Activated T-helper 1 cell treated with anti-CD3 and anti-CD28 coated beads, Interleukin-12 subunit alpha, Interleukin-12 subunit beta, Interleukin-2, Interleukin-4 antibody, amounts not matched to agents 30 ng/mL and 10 ng/mL and 1 ng/mL, durations not matched to agents 14 hours and 24 hours and 36 hours (primary cell): ENCODE measurements around the gene EMILIN2. TPM values are rescaled to one million over a fixed set of nuclear protein-coding genes. Genes with fewer than 3 reads are reported as not detected.
"Not testable (repeated sequence)": the region's sequence is repeated elsewhere in the genome, so short reads cannot be mapped to it uniquely, and the experiment has no call there.

ENCODE experiments used
- DNase-seq: peaks from one replicate; pipeline ENCODE4 v3.0.0; 2021; ENCODE audit warnings: low spot score
- H3K27ac Mint-ChIP-seq: one replicate; pipeline ENCODE4 v1.8.0; 2021; ENCODE audit warnings: mild to moderate bottlenecking, mixed read lengths
- H3K27me3 Mint-ChIP-seq: one replicate; pipeline ENCODE4 v1.8.0; 2022; ENCODE audit warnings: mild to moderate bottlenecking, moderate library complexity, mixed read lengths; ENCODE audit not compliant: insufficient read depth
- H3K36me3 Mint-ChIP-seq: one replicate; pipeline ENCODE4 v1.8.0; 2021; ENCODE audit warnings: low read depth, mixed read lengths
- H3K4me1 Mint-ChIP-seq: one replicate; pipeline ENCODE4 v1.8.0; 2021; ENCODE audit warnings: low read depth, mixed read lengths
- H3K4me3 Mint-ChIP-seq: one replicate; pipeline ENCODE4 v1.8.0; 2021; ENCODE audit warnings: mild to moderate bottlenecking, moderate library complexity, mixed read lengths
- H3K9me3 Mint-ChIP-seq: one replicate; pipeline ENCODE4 v1.8.0; 2021; ENCODE audit warnings: mixed read lengths
- intact Hi-C: fragments of 100-400 bp; cut with micrococcal nuclease; formaldehyde crosslinking; loops from one replicate; pipeline ENCODE4 v1.15.1; 2024
- total RNA-seq: library from RNA; stranded (reverse); gene quantifications from 2 replicates; pipeline ENCODE4 v1.2.3, GENCODE V29; 2022

Gene EMILIN2
- total RNA-seq, 1 donor from 2014 or later: 28.0 TPM

GRCh38 chr18:2848247-2849246 is 1.7 kb downstream of the EMILIN2 start:
- H3K27ac Mint-ChIP-seq: peak overlapping the region; percentile 56
- H3K36me3 Mint-ChIP-seq: no peaks in the 10 kb centered on the region
- peaks cover 26% of the 10 kb centered on the region for H3K4me1 Mint-ChIP-seq
- H3K4me3 Mint-ChIP-seq: peak overlapping the region; percentile 88
- intact Hi-C loops: loop anchor here (2.0 to 5.0 kb wide), 3 partner anchors 34 to 58 kb away; no protein-coding TSS in a partner anchor
- H3K9me3 Mint-ChIP-seq: no peaks in the 10 kb centered on the region
- peaks cover 41% of the 10 kb centered on the region for H3K27me3 Mint-ChIP-seq
- no peak for DNase-seq

- peak overlapping the region; percentile 49 for H3K27ac Mint-ChIP-seq
- H3K4me3 Mint-ChIP-seq: peak overlapping the region; percentile 1
- peaks cover 33% of the 10 kb centered on the region for H3K4me1 Mint-ChIP-seq
- peaks cover 24% of the 10 kb centered on the region for H3K27me3 Mint-ChIP-seq
- H3K9me3 Mint-ChIP-seq: no peaks in the 10 kb centered on the region
- intact Hi-C loops: no loop called here
- DNase-seq: no peak
- no peaks in the 10 kb centered on the region for H3K36me3 Mint-ChIP-seq
Measured at GRCh38 chr18:2850816-2851215, 4.0 kb downstream of the EMILIN2 start.

- Mint-ChIP-seq H3K4me3 (no peak overlapping the region), H3K27ac (no peak overlapping the region), H3K4me1 (peaks cover 33% of the 10 kb centered on the region), H3K27me3 (peaks cover 19% of the 10 kb centered on the region), H3K36me3 (no peaks in the 10 kb centered on the region), H3K9me3 (no peaks in the 10 kb centered on the region)
- intact Hi-C loops: no loop called here
- DNase-seq: no peak
Measured at GRCh38 chr18:2851771-2852170, 5.0 kb downstream of the EMILIN2 start.

- peaks cover 33% of the 10 kb centered on the region for H3K4me1 Mint-ChIP-seq
- intact Hi-C loops, H3K4me3 Mint-ChIP-seq, H3K27ac Mint-ChIP-seq, DNase-seq, H3K36me3 Mint-ChIP-seq, H3K9me3 Mint-ChIP-seq: not testable (repeated sequence)
- peaks cover 20% of the 10 kb centered on the region for H3K27me3 Mint-ChIP-seq
Measured at GRCh38 chr18:2852460-2852859, 5.7 kb downstream of the EMILIN2 start.

- Mint-ChIP-seq H3K36me3 (no peaks in the 10 kb centered on the region), H3K4me1 (peaks cover 28% of the 10 kb centered on the region), H3K27me3 (peaks cover 14% of the 10 kb centered on the region), H3K4me3 (no peak overlapping the region), H3K9me3 (no peaks in the 10 kb centered on the region), H3K27ac (no peak overlapping the region)
- intact Hi-C loops: no loop called here
- DNase-seq: no peak
Measured at GRCh38 chr18:2853173-2853925, 6.5 kb downstream of the EMILIN2 start.

GRCh38 chr18:2853926-2854664 is 7.3 kb downstream of the EMILIN2 start:
- Mint-ChIP-seq H3K27ac (no peak overlapping the region), H3K4me1 (peaks cover 25% of the 10 kb centered on the region), H3K4me3 (no peak overlapping the region), H3K9me3 (no peaks in the 10 kb centered on the region), H3K36me3 (no peaks in the 10 kb centered on the region), H3K27me3 (peaks cover 6% of the 10 kb centered on the region)
- DNase-seq: no peak
- intact Hi-C loops: no loop called here

- Mint-ChIP-seq H3K4me3 (no peak overlapping the region), H3K36me3 (no peaks in the 10 kb centered on the region)
- intact Hi-C loops: no loop called here
Measured at GRCh38 chr18:2854875-2855274, 8.1 kb downstream of the EMILIN2 start.

GRCh38 chr18:2855560-2856350 is 8.9 kb downstream of the EMILIN2 start:
- Mint-ChIP-seq H3K4me1 (peaks cover 21% of the 10 kb centered on the region), H3K9me3 (peaks cover 7% of the 10 kb centered on the region), H3K27ac (no peak overlapping the region), H3K4me3 (no peak overlapping the region), H3K36me3 (no peaks in the 10 kb centered on the region), H3K27me3 (peaks cover 4% of the 10 kb centered on the region)
- intact Hi-C loops: no loop called here
- no peak for DNase-seq

More at GRCh38 chr18:2854875-2855274, 8.1 kb downstream of the EMILIN2 start:
- no peak for DNase-seq
- H3K27me3 Mint-ChIP-seq: peaks cover 4% of the 10 kb centered on the region
- H3K4me1 Mint-ChIP-seq: peaks cover 25% of the 10 kb centered on the region
- H3K27ac Mint-ChIP-seq: no peak overlapping the region
- H3K9me3 Mint-ChIP-seq: peaks cover 5% of the 10 kb centered on the region

- intact Hi-C loops: no loop called here
- DNase-seq: no peak
- Mint-ChIP-seq H3K27me3 (peaks cover 4% of the 10 kb centered on the region), H3K4me3 (no peak overlapping the region), H3K9me3 (peaks cover 7% of the 10 kb centered on the region), H3K27ac (no peak overlapping the region), H3K36me3 (no peaks in the 10 kb centered on the region), H3K4me1 (peaks cover 14% of the 10 kb centered on the region)
Measured at GRCh38 chr18:2856547-2857170, 9.9 kb downstream of the EMILIN2 start.

GRCh38 chr18:2857491-2858131 is 10.8 kb downstream of the EMILIN2 start:
- Mint-ChIP-seq H3K4me3 (no peak overlapping the region), H3K27me3 (peaks cover 5% of the 10 kb centered on the region), H3K27ac (no peak overlapping the region), H3K36me3 (no peaks in the 10 kb centered on the region), H3K4me1 (peaks cover 14% of the 10 kb centered on the region), H3K9me3 (peaks cover 7% of the 10 kb centered on the region)
- intact Hi-C loops: no loop called here
- no peak for DNase-seq

GRCh38 chr18:2860397-2860796 is 13.6 kb downstream of the EMILIN2 start:
- H3K27ac Mint-ChIP-seq, DNase-seq, H3K4me3 Mint-ChIP-seq, H3K27me3 Mint-ChIP-seq, intact Hi-C loops, H3K36me3 Mint-ChIP-seq: not testable (repeated sequence)
- H3K4me1 Mint-ChIP-seq: peaks cover 10% of the 10 kb centered on the region
- peaks cover 11% of the 10 kb centered on the region for H3K9me3 Mint-ChIP-seq
